Measurements from ENCODE around the gene TBC1D22A.

DNA sequence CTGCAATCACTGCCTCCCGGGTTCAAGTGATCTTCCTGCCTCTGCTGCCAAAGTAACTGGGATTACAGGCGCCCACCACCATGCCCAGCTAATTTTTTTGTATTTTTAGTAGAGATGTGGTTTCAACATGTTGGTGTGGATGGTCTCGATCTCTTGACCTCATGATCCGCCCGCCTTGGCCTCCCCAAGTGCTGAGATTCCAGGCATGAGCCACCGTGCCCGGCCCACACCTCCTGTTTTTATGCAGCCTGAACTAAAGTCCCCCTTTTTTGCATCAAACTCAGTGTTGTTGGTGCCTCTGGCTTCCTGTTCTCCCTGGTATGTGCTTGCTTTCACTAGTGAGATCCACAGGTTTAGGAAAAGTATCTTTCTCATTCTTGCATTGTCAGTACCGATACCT, 4.2 kb downstream of the TBC1D22A start:
- no peak for TF ChIP-seq CTCF (IDR thresholded peaks at IDR 0.05)
- no peak for TF ChIP-seq POLR2A (IDR thresholded peaks at IDR 0.05)

Measured in right lobe of liver (tissue), 4 donors.